Neuron (in vitro differentiated cells): Measurements from ENCODE around the gene PID1.

Experiments used
- H2AFZ ChIP-seq: one replicate; pipeline ENCODE4 v1.6.1; 2013; ENCODE audit warnings: low read depth, mild to moderate bottlenecking, inconsistent platforms, low read length, moderate library complexity
- H3K27me3 ChIP-seq: one replicate; pipeline ENCODE4 v1.6.1; 2013; ENCODE audit warnings: low read length; ENCODE audit not compliant: insufficient read depth
- H3K36me3 ChIP-seq: one replicate; pipeline ENCODE4 v1.6.1; 2013; ENCODE audit warnings: low read length; ENCODE audit not compliant: insufficient read depth
- H3K4me1 ChIP-seq: one replicate; pipeline ENCODE4 v1.6.1; 2013; ENCODE audit warnings: low read length; ENCODE audit not compliant: insufficient read depth
- H3K4me3 ChIP-seq: 2 replicates; pipeline ENCODE4 v1.5.1; 2013; ENCODE audit warnings: mild to moderate bottlenecking, low read length, moderate library complexity
- H3K9me3 ChIP-seq: one replicate; pipeline ENCODE4 v1.6.1; 2013; ENCODE audit warnings: low read length

PID1 gene

DNA sequence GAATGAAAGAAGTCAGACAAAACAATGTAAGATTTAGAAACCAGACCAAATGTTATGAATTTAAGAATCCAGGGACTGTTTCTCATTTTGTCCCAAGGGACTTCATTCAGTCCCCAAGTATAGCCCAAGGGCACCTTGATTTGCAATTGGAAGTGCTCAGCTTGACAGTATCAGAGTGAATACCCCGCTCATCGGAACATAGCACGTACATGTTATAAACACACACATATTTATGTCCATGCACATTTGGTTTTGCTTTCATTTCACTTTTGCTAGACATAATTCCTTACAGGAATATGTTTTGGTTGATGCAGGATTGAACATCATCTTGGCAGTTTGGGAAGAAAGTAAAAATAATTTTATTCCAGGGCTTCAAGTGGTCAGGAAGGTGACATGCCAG, 100.2 kb downstream of the PID1 start:
- Histone ChIP-seq H3K9me3 (no peaks in the 10 kb centered on the region), H3K36me3 (no peaks in the 10 kb centered on the region), H2AFZ (no peak overlapping the region), H3K27me3 (no peaks in the 10 kb centered on the region), H3K4me1 (no peaks in the 10 kb centered on the region), H3K4me3 (no peak overlapping the region)

DNA sequence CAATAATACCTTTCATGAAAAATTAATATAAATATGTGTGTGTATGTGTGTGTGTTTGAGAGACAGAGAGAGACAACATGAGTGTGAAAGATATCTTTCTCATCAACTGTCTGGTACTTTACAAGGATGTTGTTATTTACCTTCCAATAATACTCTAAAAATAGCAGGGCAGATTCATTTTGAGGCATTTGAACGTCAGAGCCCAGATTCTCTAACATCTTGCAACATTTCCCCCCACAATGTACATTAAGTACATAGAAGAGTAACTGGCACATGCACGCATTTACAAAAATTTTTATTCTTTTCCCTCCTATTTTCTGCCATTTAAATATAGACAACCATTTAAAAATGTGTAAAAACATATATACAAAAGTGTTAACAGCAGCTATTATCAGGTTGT, 100.9 kb downstream of the PID1 start:
- Histone ChIP-seq H3K36me3 (no peaks in the 10 kb centered on the region), H3K4me3 (no peak overlapping the region)

DNA sequence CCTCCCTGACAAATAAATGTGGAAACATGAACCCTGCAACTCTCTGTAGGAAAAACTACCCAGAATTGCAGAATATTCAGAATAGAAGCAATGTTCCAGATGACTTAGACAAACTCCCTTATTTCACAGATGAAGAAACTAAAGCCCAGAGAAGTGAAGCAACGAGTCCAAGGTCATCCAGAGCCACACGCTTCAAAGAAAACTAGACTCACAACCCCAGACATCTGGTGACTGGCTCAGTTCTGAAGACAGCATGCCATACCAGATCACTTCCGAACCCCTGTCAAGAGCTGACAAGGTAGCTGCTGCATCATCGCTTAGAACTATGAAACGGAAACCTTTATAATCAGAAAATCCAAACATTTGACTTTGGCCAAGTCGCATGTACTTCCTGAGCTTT, 101.3 kb downstream of the PID1 start:
- Histone ChIP-seq H3K27me3 (no peaks in the 10 kb centered on the region), H2AFZ (no peak overlapping the region), H3K4me3 (no peak overlapping the region)

More for the DNA sequence above, 100.9 kb downstream of the PID1 start:
- no peak overlapping the region for H2AFZ ChIP-seq
- H3K4me1 ChIP-seq, result no peaks in the 10 kb centered on the region
- no peaks in the 10 kb centered on the region for H3K9me3 ChIP-seq
- no peaks in the 10 kb centered on the region for H3K27me3 ChIP-seq

DNA sequence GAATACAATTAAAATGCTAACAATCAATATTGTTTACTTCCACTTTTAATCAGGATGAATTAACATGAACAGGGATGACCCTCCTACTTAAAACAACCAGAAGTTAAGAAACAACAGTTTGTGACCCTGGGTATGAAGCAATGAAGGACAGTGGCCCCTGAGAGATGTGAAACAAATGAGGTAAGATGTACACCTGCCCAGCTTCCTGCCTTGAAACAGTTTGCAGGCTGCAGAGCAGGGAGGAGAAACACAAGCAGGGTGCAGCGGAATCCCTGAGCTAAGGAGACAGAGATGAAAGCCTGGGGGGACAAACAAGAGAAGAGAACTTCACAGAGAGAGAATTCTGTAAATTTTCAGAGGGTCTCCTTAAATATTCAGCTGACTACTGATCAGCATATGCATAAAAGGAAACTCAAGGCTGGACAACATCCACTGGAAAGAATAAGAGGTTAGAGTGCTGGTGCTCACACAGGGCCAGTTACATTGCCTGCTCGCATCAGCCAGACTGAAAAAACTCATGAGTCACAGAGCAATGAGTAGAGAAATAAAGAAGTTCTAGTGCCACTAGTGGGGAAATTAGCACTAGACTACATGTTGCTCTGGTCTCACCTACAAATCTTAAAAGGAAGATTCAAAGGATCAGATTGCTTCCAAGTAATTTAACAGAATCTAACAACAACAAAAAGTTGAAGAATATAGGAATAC, 106.4 kb downstream of the PID1 start:
- Histone ChIP-seq H3K4me1 (no peaks in the 10 kb centered on the region), H3K27me3 (no peaks in the 10 kb centered on the region), H2AFZ (no peak overlapping the region), H3K36me3 (no peaks in the 10 kb centered on the region), H3K4me3 (no peak overlapping the region), H3K9me3 (no peaks in the 10 kb centered on the region)

More for the DNA sequence above, 101.3 kb downstream of the PID1 start:
- Histone ChIP-seq H3K4me1 (no peaks in the 10 kb centered on the region), H3K36me3 (no peaks in the 10 kb centered on the region), H3K9me3 (no peaks in the 10 kb centered on the region)

DNA sequence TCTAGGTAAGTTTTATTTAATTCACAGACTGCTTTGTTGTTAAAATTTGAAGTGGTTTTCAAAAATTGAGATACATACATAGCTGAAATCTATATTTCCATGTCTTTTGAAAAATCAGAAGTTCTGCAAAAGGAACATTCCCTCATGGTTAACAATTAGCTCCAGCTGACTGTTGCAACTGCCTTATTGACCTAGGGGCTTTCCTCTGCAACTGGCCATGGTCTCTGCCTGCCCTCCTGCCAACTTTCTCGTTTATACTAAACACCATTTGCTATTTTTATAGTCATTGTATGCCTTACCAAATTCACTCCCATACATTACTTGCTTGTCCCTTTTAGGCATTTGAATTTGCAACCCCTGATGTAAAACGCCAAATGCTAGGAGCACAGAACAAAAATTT, 107.2 kb downstream of the PID1 start:
- no peaks in the 10 kb centered on the region for H3K9me3 ChIP-seq
- no peaks in the 10 kb centered on the region for H3K4me1 ChIP-seq
- no peaks in the 10 kb centered on the region for H3K27me3 ChIP-seq
- H2AFZ ChIP-seq, result no peak overlapping the region
- H3K36me3 ChIP-seq, result no peaks in the 10 kb centered on the region
- no peak overlapping the region for H3K4me3 ChIP-seq

DNA sequence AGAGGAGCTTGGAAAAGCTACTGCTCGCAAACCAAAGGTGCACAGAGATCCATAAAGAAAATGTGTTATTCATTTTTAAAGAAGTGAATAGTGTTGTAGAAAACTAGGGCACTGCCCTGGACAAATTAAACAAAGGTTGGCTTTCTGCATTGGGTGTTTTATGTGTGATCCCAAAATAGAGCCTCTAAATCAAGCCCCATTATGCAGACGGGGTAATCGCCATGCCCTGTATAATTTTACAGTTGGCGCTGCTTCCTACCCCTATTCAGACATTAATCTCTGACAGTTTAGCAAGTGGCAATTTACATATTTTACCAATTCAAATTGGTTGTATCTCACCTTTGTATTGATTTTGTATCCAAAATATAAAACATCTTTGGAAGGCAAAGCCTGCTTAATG, 109.1 kb downstream of the PID1 start:
- Histone ChIP-seq H3K4me1 (no peaks in the 10 kb centered on the region), H3K9me3 (no peaks in the 10 kb centered on the region), H2AFZ (no peak overlapping the region), H3K27me3 (no peaks in the 10 kb centered on the region), H3K4me3 (no peak overlapping the region), H3K36me3 (no peaks in the 10 kb centered on the region)

DNA sequence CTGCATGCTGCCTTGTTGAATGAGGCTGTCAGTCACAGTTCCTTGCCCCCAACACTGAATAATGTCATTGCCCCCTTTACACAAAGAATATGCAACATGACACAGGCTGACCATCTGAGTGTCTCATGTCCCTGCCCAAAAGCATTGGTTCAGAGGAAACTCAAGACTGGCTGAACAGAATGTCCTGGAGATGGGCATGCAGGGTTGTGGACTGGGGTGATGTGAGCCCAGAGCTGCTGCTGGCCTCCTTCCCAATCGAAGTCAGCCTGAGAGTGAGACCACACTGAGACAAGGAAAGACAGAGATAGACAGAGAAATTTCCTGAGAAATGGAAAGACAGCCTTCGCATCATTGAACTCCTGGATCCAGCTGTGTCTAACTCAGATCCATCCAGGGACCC, 110.1 kb downstream of the PID1 start:
- Histone ChIP-seq H3K27me3 (no peaks in the 10 kb centered on the region), H3K36me3 (no peaks in the 10 kb centered on the region), H2AFZ (no peak overlapping the region), H3K4me3 (no peak overlapping the region), H3K9me3 (no peaks in the 10 kb centered on the region), H3K4me1 (no peaks in the 10 kb centered on the region)

DNA sequence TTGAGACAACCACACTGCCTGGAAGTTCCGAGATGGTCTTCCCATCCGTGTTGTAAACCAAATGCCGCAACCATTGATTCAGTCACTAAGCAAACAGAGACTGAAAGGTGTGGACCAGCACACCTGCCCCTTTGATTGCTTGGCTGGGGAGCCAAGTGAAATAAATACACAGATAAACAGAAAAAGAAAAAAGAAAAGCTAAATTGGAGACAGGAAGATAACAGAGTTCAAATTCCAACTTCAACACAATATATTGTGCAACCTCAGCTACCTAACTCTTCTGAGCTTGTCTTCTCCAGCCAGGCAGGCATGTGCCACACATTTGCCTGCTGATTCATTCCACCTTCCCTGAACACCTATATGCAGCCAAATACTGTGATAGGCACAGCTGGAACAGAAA, 110.9 kb downstream of the PID1 start:
- no peaks in the 10 kb centered on the region for H3K4me1 ChIP-seq
- H3K9me3 ChIP-seq, result no peaks in the 10 kb centered on the region
- H3K36me3 ChIP-seq, result no peaks in the 10 kb centered on the region
- H3K4me3 ChIP-seq, result no peak overlapping the region
- no peaks in the 10 kb centered on the region for H3K27me3 ChIP-seq
- H2AFZ ChIP-seq, result no peak overlapping the region

DNA sequence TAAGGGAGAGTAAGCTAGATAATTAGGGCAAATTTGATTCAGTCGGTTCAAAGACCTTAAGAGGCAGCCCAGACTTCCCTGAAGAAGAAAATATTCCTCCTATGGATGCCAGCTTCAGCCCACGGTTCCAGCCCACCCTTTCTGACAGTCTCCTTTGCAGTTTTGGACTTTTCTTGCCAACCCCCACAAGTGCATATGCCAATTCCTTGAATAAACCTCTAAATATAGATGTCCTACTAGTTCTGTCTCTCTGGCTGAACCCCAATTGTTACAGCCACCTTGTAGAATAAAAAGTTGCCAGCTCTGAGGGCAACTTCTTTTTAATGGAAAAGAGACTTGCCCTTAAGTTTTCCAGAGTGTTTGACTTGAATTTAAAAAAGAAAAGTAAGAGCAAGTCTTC, 111.7 kb downstream of the PID1 start:
- H3K4me3 ChIP-seq, result no peak overlapping the region
- H3K27me3 ChIP-seq, result no peaks in the 10 kb centered on the region
- H3K36me3 ChIP-seq, result no peaks in the 10 kb centered on the region
- H3K9me3 ChIP-seq, result no peaks in the 10 kb centered on the region
- H3K4me1 ChIP-seq, result no peaks in the 10 kb centered on the region
- H2AFZ ChIP-seq, result no peak overlapping the region

DNA sequence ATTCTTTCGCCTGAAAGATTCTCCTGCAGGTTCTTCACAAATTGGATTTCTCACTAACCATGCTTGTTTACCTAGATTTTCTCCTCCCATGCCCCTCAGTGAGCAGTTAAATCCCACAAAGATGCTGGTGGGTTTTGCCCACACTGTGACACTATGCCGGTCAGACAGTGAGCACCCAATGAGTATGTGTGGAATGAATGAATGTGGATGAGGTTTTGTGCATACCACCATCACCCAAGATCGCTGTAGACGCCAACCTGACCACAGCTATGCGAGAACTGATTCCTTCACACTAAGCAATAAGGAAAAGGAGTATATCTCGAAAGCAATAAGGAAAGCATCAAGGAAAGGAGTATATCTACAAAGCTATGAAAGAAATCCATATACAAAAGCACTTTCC, 116.7 kb downstream of the PID1 start:
- Histone ChIP-seq H3K4me3 (no peak overlapping the region), H3K27me3 (no peaks in the 10 kb centered on the region), H3K4me1 (no peaks in the 10 kb centered on the region), H3K9me3 (no peaks in the 10 kb centered on the region), H3K36me3 (no peaks in the 10 kb centered on the region), H2AFZ (no peak overlapping the region)

DNA sequence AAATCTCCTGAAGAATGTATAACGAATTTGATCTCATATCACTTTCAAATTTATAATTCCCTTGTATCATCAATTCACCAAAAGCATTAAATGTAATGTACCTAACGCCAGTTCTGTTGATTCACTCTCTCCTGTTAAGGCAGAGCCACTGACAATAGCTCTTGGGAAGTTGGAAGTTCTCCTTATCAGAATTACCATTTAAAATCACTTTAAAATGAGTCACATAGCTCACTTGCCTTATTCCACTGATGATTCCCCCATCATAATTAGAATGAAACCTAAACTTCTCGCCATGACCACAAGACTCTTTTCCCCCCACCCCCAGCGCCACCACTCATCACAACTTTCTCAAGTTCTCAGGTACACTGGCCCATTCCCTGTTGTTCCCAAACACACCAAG, 117.1 kb downstream of the PID1 start:
- no peaks in the 10 kb centered on the region for H3K27me3 ChIP-seq
- no peak overlapping the region for H3K4me3 ChIP-seq
- H3K4me1 ChIP-seq, result no peaks in the 10 kb centered on the region
- no peak overlapping the region for H2AFZ ChIP-seq
- no peaks in the 10 kb centered on the region for H3K9me3 ChIP-seq
- H3K36me3 ChIP-seq, result no peaks in the 10 kb centered on the region

DNA sequence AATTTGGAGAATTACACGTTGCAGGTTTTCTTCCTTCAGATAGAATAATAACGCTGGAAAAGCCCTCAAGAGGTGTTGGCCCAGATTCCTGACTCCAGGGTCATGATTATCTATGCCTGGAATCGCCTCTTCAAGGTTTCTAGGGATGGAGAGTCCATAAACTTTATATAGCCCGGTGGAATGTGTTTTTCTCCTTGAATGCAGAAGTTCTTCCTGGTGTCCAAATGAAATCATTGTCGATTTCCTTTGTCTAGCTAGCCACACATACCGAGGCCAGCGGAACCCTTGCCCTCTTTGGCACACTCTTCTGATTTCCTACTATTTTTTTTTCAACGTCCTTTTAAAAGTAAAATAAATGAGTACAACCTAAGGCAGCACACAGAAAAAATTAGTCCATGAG, 117.8 kb downstream of the PID1 start:
- Histone ChIP-seq H2AFZ (no peak overlapping the region), H3K4me1 (no peaks in the 10 kb centered on the region), H3K4me3 (no peak overlapping the region), H3K36me3 (no peaks in the 10 kb centered on the region), H3K9me3 (no peaks in the 10 kb centered on the region), H3K27me3 (no peaks in the 10 kb centered on the region)

DNA sequence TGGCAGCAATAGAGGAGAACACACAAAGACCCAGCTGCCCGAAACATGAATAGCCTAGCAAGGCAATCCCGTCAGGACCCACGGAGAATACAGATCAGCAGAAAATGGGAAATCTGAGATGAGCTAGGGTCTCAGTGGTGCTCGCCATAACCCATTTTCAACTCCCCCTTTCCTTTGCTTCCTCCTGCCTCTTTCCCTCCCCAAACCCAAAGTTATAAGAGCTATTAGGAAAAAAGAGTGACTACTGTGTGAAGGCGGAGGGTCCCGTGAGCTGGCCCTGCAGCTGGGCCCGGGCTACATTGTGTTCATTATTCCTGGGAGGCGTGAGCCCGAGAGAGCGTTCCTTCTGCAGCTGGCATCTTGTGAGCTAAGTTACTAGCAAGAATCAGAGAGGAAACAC, 118.4 kb downstream of the PID1 start:
- H3K4me3 ChIP-seq, result no peak overlapping the region
- H2AFZ ChIP-seq, result no peak overlapping the region
- H3K27me3 ChIP-seq, result no peaks in the 10 kb centered on the region
- H3K9me3 ChIP-seq, result no peaks in the 10 kb centered on the region
- no peaks in the 10 kb centered on the region for H3K36me3 ChIP-seq
- H3K4me1 ChIP-seq, result no peaks in the 10 kb centered on the region

DNA sequence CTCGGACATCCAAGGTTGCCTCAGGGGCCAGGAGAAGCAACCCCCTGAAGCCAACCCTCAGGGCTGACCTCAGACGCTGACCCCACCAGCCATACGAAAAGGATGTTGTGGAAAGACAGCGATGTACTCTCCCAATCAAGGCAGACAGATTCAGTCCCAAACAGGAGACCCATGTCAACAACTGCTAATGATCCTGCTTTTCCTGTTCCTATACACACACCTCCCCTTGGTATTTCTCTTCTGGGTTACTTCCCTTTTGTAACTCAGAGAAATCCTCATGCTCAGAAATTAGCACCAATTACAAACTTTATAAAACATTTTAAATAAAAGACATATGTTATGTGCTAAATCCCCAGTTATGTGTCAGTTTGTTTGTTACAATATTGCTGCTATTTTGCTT, 120.8 kb downstream of the PID1 start:
- Histone ChIP-seq H3K27me3 (no peaks in the 10 kb centered on the region), H3K9me3 (no peaks in the 10 kb centered on the region), H3K4me1 (no peaks in the 10 kb centered on the region), H3K4me3 (no peak overlapping the region), H3K36me3 (no peaks in the 10 kb centered on the region), H2AFZ (no peak overlapping the region)
